ENCODE data around the gene DMRTB1.

DNA sequence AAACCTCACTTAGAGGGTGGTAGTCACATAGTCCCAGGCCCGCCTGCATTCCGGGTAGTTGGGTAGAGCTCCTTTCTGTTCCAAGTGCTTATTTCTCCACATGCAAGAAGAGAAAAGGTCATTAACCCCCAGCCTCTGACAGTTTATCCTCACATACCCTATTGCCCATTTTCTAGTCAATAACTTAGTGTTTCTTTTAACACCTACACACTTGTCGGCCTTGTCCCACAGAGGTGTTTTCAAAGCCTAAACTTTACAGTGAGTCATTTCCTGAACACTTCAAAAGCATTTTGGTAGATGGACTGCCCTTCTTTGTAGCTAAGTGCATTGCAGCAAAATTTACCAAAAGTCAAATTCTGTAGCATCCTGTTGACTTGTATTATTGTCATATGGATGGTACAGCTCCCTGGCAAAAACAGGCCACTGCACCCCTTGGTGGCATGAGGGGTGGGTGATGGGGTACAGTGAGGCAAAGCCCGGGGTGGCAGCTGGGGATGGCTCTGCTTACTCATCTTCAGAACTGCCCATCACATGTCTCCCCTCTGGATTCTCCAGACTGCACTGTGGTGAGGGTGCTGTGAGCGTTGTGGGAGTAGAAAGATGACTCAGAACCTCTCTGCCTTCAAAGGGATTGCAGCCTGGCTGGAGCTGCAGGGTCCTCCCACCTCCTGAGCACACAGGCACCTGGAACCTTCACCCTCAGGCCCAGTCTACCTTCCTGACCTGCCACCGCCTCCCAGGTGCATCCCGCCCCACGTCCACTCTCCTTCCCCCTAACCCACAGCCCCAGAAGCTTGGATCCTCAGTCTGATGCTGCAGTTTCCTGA lies 45.8 kb upstream of the DMRTB1 start:
- TF ChIP-seq POLR2A (IDR thresholded peaks at IDR 0.05; ENCODE audit: control extremely low read depth in 1 of 2, low read depth in 2 of 2, low read length in 2 of 2): no peak
- no peak for TF ChIP-seq SIN3A (conservative IDR thresholded peaks at IDR 0.05 in 1 of 2, IDR thresholded peaks at IDR 0.05 in 1 of 2; ENCODE audit: low read depth in 1 of 2, low read length in 2 of 2)
- TF ChIP-seq HDAC2 (IDR thresholded peaks at IDR 0.05; ENCODE audit: borderline replicate concordance in 1 of 2, low read depth in 2 of 2, low read length in 2 of 2): no peak
- no peak for TF ChIP-seq CEBPB (IDR thresholded peaks at IDR 0.05; ENCODE audit: low read depth, low read length)
